Stimulated activated CD8-positive, alpha-beta memory T cell treated with anti-CD3 and anti-CD28 coated beads, Interleukin-4, amount 100 ng/mL, for 4 hours (primary cell): Measurements from ENCODE around the gene PRM3.
A peak's percentile ranks its signal among the peaks of the same experiment; 100 is the strongest.

Experiments
- DNase-seq, 2 donors: peaks; one replicate each; pipeline ENCODE4 v3.0.0-alpha.2; 2020; ENCODE audit warnings: low read depth in 2 of 2, low spot score in 1 of 2

The PRM3 gene

DNA sequence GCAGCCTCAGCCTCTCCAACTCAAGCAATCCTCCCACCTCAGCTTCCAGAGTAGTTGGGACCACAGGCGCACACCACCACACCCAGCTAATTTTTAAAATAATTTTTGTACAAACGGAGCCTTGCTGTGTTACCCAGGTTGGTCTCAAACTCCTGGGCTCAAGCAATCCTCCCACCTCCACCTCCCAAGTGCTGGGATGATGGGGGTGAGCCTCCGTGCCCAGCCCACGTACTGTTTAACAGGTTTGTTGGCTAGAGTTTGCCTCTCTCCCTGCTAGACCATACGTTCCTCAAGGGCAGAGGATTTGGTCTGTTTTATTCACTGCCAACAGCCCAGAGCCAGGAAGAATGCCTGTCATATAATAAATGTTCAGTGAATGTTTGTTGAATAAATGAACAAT lies 44.0 kb downstream of the PRM3 start:
- DNase-seq, result no peak

- no peak for DNase-seq
Observed at GRCh38 chr16:11225677-11226549, 47.5 kb downstream of the PRM3 start.

GRCh38 chr16:11224894-11225676 lies 48.3 kb downstream of the PRM3 start:
- peak; percentile 66 to 76 for DNase-seq

DNA sequence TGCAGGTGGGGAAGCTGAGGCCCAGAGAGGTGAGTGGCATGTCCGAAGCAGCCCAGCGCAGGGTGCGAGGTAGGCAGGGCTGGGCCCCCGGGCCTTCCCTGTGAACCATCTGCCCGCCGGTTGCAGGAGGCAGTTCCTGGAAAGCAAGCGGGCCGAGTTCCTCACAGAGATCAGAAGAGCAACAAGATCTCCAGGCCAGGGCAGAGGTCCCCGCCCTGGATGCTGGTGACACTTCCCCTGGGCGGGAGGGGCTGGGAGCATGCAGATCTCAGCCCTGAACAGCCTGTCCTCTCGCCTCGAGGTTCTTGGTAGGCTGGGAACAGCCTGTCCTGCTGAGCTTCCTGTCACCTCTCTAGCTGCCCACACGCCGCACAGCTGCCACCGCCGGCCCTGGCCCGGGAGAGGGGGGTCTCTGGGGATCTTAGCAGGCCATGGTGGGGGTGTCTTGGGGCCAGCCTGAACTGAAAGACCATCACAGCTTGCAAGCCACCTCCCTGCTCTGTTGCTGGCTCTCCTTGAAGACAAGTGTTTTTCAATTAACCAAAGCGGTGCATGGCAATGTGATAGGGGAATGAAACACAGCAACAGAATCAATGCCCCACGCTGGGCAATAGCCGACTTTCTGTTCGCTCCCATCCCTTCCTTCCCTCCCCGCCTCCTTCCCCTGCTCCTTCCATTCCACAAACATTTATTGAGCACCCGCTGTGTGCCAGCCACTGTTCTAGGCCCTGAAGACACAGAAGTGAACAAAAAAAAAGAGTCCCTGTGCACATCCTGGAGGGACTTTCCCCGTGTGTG lies 49.1 kb downstream of the PRM3 start:
- DNase-seq, result peak; percentile 7 to 14
